GM12878 (cell line): ENCODE measurements around the gene UST. TPM values are rescaled to one million over a fixed set of nuclear protein-coding genes. Genes with fewer than 3 reads are reported as not detected.

ENCODE experiments used
- ATAC-seq: fragments of 200-7000 bp; cut with Tn5 transposase; 3 replicates; pipeline ENCODE4 v1.9.1; 2020; ENCODE audit warnings: mild to moderate bottlenecking, moderate library complexity
- BruUV-seq: library from RNA; stranded (reverse); fragments of 400-500 nt; replicated peaks from 2 replicates; lab custom pipeline; 2021; lab: Mats Ljungman, UMichigan
- CTCF ChIA-PET: fragments of 300-600 bp; sonication (Branson Sonifier 250); formaldehyde crosslinking; extraction: SDS; loops from one replicate; lab custom pipeline; 2021; ENCODE audit warnings: inconsistent platforms; lab: Yijun Ruan, JAX
- POLR2A ChIA-PET: fragments of 350-600 bp; formaldehyde crosslinking; extraction: SDS; loops from one replicate; lab custom pipeline; 2021; ENCODE audit warnings: inconsistent platforms; lab: Charles Lee
- RAD21 ChIA-PET: fragments of 300-600 bp; sonication (Branson Sonifier 250); formaldehyde crosslinking; loops from one replicate; lab custom pipeline; 2023; ENCODE audit warnings: antibody characterized with exemption; ENCODE audit not compliant: unreplicated experiment; lab: Charles Lee
- SMC1A ChIA-PET: fragments of 300-600 bp; sonication (Branson Sonifier 250); formaldehyde crosslinking; loops from one replicate; lab custom pipeline; 2023; ENCODE audit not compliant: unreplicated experiment, uncharacterized antibody; lab: Charles Lee
- DNase-seq: peaks from one replicate; pipeline ENCODE4 v3.0.0-alpha.2; 2011; ENCODE audit warnings: low read depth, low spot score
- FAIRE-seq: peaks from 3 replicates; lab custom pipeline; 2011; peaks lifted over from hg19 to GRCh38; lab: Jason Lieb, UNC
- H2AFZ ChIP-seq: 2 replicates; pipeline ENCODE4 v1.6.0; 2011; ENCODE audit warnings: low read depth, low read length, control low read depth; ENCODE audit not compliant: control insufficient read depth
- H3K27ac ChIP-seq: 2 replicates; pipeline ENCODE4 v1.5.1; 2011; ENCODE audit warnings: control low read depth; ENCODE audit not compliant: control insufficient read depth, insufficient read depth
- H3K27me3 ChIP-seq, 2 experiments: replicated peaks in 1 of 2; 2 replicates each; pipeline versions ENCODE4 v1.6.0 to v1.6.1; 2011; ENCODE audit warnings: low read length in 1 of 2; ENCODE audit not compliant: control insufficient read depth in 2 of 2, insufficient read depth in 2 of 2
- H3K36me3 ChIP-seq, 2 experiments: 2 replicates each; pipeline ENCODE4 v1.5.1; 2011; ENCODE audit warnings: low read length in 1 of 2; ENCODE audit not compliant: control insufficient read depth in 2 of 2, insufficient read depth in 2 of 2
- H3K4me1 ChIP-seq: 2 replicates; pipeline ENCODE4 v1.6.1; 2011; ENCODE audit warnings: mild to moderate bottlenecking, low read length, moderate library complexity, mixed read lengths; ENCODE audit not compliant: control insufficient read depth, insufficient read depth
- H3K4me2 ChIP-seq: 2 replicates; pipeline ENCODE4 v1.6.0; 2011; ENCODE audit warnings: control low read depth; ENCODE audit not compliant: control insufficient read depth, insufficient read depth
- H3K4me3 ChIP-seq: fragments of 200-600 bp; sonication (generic); 2 replicates; pipeline ENCODE4 v1.5.1; 2016
- H3K79me2 ChIP-seq: 2 replicates; pipeline ENCODE4 v1.6.0; 2011; ENCODE audit warnings: low read length; ENCODE audit not compliant: control insufficient read depth, insufficient read depth
- H3K9ac ChIP-seq: 2 replicates; pipeline ENCODE4 v1.8.0; 2011; ENCODE audit warnings: low read length, control low read depth, mixed read lengths; ENCODE audit not compliant: control insufficient read depth, insufficient read depth
- H3K9me3 ChIP-seq: replicated peaks from 3 replicates; pipeline ENCODE4 v1.5.1; 2011; ENCODE audit warnings: mild to moderate bottlenecking, low read length; ENCODE audit not compliant: control insufficient read depth, insufficient read depth
- H4K20me1 ChIP-seq: 2 replicates; pipeline ENCODE4 v1.6.0; 2011; ENCODE audit not compliant: control insufficient read depth, insufficient read depth
- ATF2 ChIP-seq: IDR thresholded peaks from 2 replicates; pipeline ENCODE4 v1.6.1; 2012; ENCODE audit warnings: low read length, inconsistent platforms
- BHLHE40 ChIP-seq, 2 experiments: fragments of 450-650 bp in 1 of 2; IDR thresholded peaks; 2 replicates each; pipeline ENCODE4 v1.6.1; 2011 to 2017; ENCODE audit warnings: low read depth in 2 of 2, borderline replicate concordance in 1 of 2, improper control_type of control experiment in 1 of 2, low read length in 1 of 2, mild to moderate bottlenecking in 1 of 2
- CREM ChIP-seq: IDR thresholded peaks from 2 replicates; pipeline ENCODE4 v1.6.1; 2014; ENCODE audit warnings: antibody characterized with exemption, low read depth
- CTCF ChIP-seq, 3 experiments: IDR thresholded peaks in 2 of 3; conservative IDR thresholded peaks in 1 of 3; 2 replicates each; pipeline ENCODE4 v1.5.1; 2011; ENCODE audit warnings: low read depth in 3 of 3, low read length in 3 of 3, mild to moderate bottlenecking in 3 of 3, control low read depth in 2 of 3, moderate library complexity in 2 of 3, inconsistent platforms in 1 of 3, mixed read lengths in 1 of 3; ENCODE audit not compliant: control insufficient read depth in 2 of 3, insufficient read depth in 1 of 3; ENCODE audit errors: extremely low read depth in 1 of 3
- ESRRA ChIP-seq: IDR thresholded peaks from 2 replicates; pipeline ENCODE4 v1.6.1; 2012; ENCODE audit warnings: mild to moderate bottlenecking, low read length, improper control_type of control experiment
- GATAD2B ChIP-seq: fragments of 450-650 bp; conservative IDR thresholded peaks from 2 replicates; pipeline ENCODE4 v1.6.1; 2017; ENCODE audit warnings: low read depth, mild to moderate bottlenecking, moderate library complexity
- IRF4 ChIP-seq: IDR thresholded peaks from 2 replicates; pipeline ENCODE4 v1.6.1; 2011; ENCODE audit warnings: low read depth, low read length
- KDM1A ChIP-seq: fragments of 200-600 bp; sonication (generic); IDR thresholded peaks from 2 replicates; pipeline ENCODE4 v1.6.1; 2016; ENCODE audit warnings: borderline replicate concordance
- MLLT1 ChIP-seq: fragments of 450-650 bp; IDR thresholded peaks from 2 replicates; pipeline ENCODE4 v1.6.1; 2016; ENCODE audit warnings: mild to moderate bottlenecking
- MTA2 ChIP-seq: fragments of 450-650 bp; IDR thresholded peaks from 2 replicates; pipeline ENCODE4 v1.6.1; 2016; ENCODE audit warnings: low read depth, mild to moderate bottlenecking, moderate library complexity
- NBN ChIP-seq: fragments of 450-650 bp; IDR thresholded peaks from 2 replicates; pipeline ENCODE4 v1.6.1; 2016
- RAD21 ChIP-seq: IDR thresholded peaks from 2 replicates; pipeline ENCODE4 v1.6.1; 2011; ENCODE audit warnings: mild to moderate bottlenecking, low read depth, low read length, moderate library complexity; ENCODE audit not compliant: insufficient read depth
- RBBP5 ChIP-seq: fragments of 200-600 bp; sonication (generic); conservative IDR thresholded peaks from 2 replicates; pipeline ENCODE4 v1.6.1; 2016
- SMC3 ChIP-seq: IDR thresholded peaks from 2 replicates; pipeline ENCODE4 v1.6.1; 2011; ENCODE audit warnings: low read length, improper control_type of control experiment, borderline replicate concordance
- TAF1 ChIP-seq: IDR thresholded peaks from 2 replicates; pipeline ENCODE4 v1.6.1; 2011; ENCODE audit warnings: mild to moderate bottlenecking, low read depth, low read length, borderline replicate concordance
- TARDBP ChIP-seq: IDR thresholded peaks from 2 replicates; pipeline ENCODE4 v1.6.1; 2016; ENCODE audit warnings: borderline replicate concordance
- ZNF24 ChIP-seq: fragments of 450-650 bp; IDR thresholded peaks from 2 replicates; pipeline ENCODE4 v1.6.1; 2017; ENCODE audit warnings: antibody characterized with exemption, mild to moderate bottlenecking
- ZZZ3 ChIP-seq: IDR thresholded peaks from 2 replicates; pipeline ENCODE4 v1.6.1; 2011; ENCODE audit warnings: low read depth; ENCODE audit not compliant: control insufficient read depth, insufficient read length
- WGBS: methylation state at CpG from one replicate; pipeline ENCODE4 v1.1.6; 2016; ENCODE audit warnings: low lambda C conversion rate; ENCODE audit not compliant: insufficient replicate concordance, insufficient coverage; ENCODE audit errors: missing lambda C conversion rate; 5-methylcytosine and 5-hydroxymethylcytosine counted together
- in situ Hi-C: fragments of 300-500 bp; cut with MboI; formaldehyde crosslinking; loops from 9 replicates; pipeline ENCODE4 v1.14.3; 2018; ENCODE audit warnings: mixed read lengths
- intact Hi-C: fragments of 100-400 bp; cut with micrococcal nuclease; formaldehyde crosslinking; loops from one replicate; pipeline ENCODE4 v1.14.2; 2022; ENCODE audit not compliant: unreplicated experiment
- polyA plus RNA-seq, 11 experiments: library from polyadenylated mRNA; depleted of rRNA in 4 of 11; unstranded in 6 of 11; stranded (reverse) in 5 of 11; fragments of >200 nt; fragmentation: Nextera tagmentation in 4 of 11; fragmentation: Illumina TruSeq in 1 of 11; extraction: Ambion mirVana in 4 of 11; extraction: Trizol in 1 of 11; gene quantifications; 1 replicate in 1 of 11; 2 replicates in 10 of 11; pipeline versions ENCODE4 v1.2.1 to v1.2.3, GENCODE V29; 2011 to 2016; ENCODE audit warnings: inconsistent platforms in 2 of 11, missing spikeins in 2 of 11, low read depth in 1 of 11
- total RNA-seq, 4 experiments: library from RNA; depleted of rRNA in 3 of 4; stranded (reverse); fragments of >200 nt in 3 of 4; fragmentation: Illumina TruSeq in 1 of 4; extraction: Trizol in 1 of 4; gene quantifications; 2 replicates each; pipeline versions ENCODE4 v1.2.1 to v1.2.3, GENCODE V29; 2013 to 2021

The UST gene
- total and polyA plus RNA-seq, 10 of the 15 experiments (the other 5 are each of a cell fraction or from before 2014, with no cell fraction given) = 0.74 to 43.3 (median 2.2) TPM

- WGBS = 2% methylated on average over 6 of the region's 6 CpGs
- no peak overlapping the region for H3K27ac ChIP-seq
- ChIA-PET SMC1A (interaction anchor here (0.6 to 26.9 kb wide), 42 partner anchors 10 to 490 kb away, joined by 3 to 1060 read pairs (median 4); no protein-coding TSS in a partner anchor), CTCF (interaction anchor here (0.5 to 12.5 kb wide), 49 partner anchors 17 to 508 kb away, joined by 3 to 228 read pairs (median 4); no protein-coding TSS in a partner anchor), POLR2A (interaction anchor here (0.6 to 9.8 kb wide), 7 partner anchors 19 to 444 kb away, joined by 4 to 262 read pairs (median 14); no protein-coding TSS in a partner anchor), RAD21 (interaction anchor here (0.5 to 14.4 kb wide), 36 partner anchors 16 to 488 kb away, joined by 3 to 521 read pairs (median 4); no protein-coding TSS in a partner anchor)
- H3K9ac ChIP-seq = no peak overlapping the region
- intact Hi-C loops (loop anchor here (1.0 kb wide), 3 partner anchors 53 to 488 kb away; no protein-coding TSS in a partner anchor), in situ Hi-C loops (no loop called here)
- H3K79me2 ChIP-seq = peaks cover 31% of the 10 kb centered on the region
- H3K4me2 ChIP-seq = no peak overlapping the region
- H3K9me3 ChIP-seq = peaks cover 5% of the 10 kb centered on the region; the same call in 2 of the 3 replicates
- peak; percentile 72 for DNase-seq
- peaks cover 8% of the 10 kb centered on the region for H3K4me1 ChIP-seq
- no TSS peak for BruUV-seq
- peaks cover 0 to 5% of the 10 kb centered on the region in 2 experiments; a peak in 3 of 4 replicates for H3K36me3 ChIP-seq
- no peak for ATAC-seq
- no peak overlapping the region for H2AFZ ChIP-seq
- FAIRE-seq = peak; percentile 92
- no peaks in the 10 kb centered on the region for H4K20me1 ChIP-seq
- no peaks in the 10 kb centered on the region for H3K27me3 ChIP-seq
- H3K4me3 ChIP-seq = no peak overlapping the region
- TF ChIP-seq TAF1 = no peak
- TF ChIP-seq KDM1A = no peak
- TF ChIP-seq MTA2 = 0 out of 2 replicates have a peak, but pooled peaks have one; percentile 8
- peak; percentile 91 for TF ChIP-seq SMC3
- TF ChIP-seq ESRRA = no peak
- TF ChIP-seq BHLHE40 (IDR thresholded peaks at IDR 0.05; ENCODE audit: borderline replicate concordance in 1 of 2, low read depth in 2 of 2, low read length in 1 of 2) = no peak
- TF ChIP-seq CTCF (IDR thresholded peaks at IDR 0.05 in 2 of 3, conservative IDR thresholded peaks at IDR 0.05 in 1 of 3; ENCODE audit: control insufficient read depth in 2 of 3, extremely low read depth in 1 of 3, insufficient read depth in 1 of 3, low read depth in 3 of 3, low read length in 3 of 3) = peak; percentile 40 to 79 (median 53); a peak in 5 of 6 replicates
- TF ChIP-seq TARDBP = no peak
- TF ChIP-seq RBBP5 = no peak
- TF ChIP-seq IRF4 = no peak
- no peak for TF ChIP-seq GATAD2B
- peak; percentile 45; the same call in 1 of the 2 replicates for TF ChIP-seq ZNF24
- peak; percentile 38; the same call in 1 of the 2 replicates for TF ChIP-seq MLLT1
- no peak for TF ChIP-seq CREM
- no peak for TF ChIP-seq ZZZ3
- 0 out of 2 replicates have a peak, but pooled peaks have one; percentile 44 for TF ChIP-seq ATF2
- TF ChIP-seq RAD21 = peak; percentile 91
- TF ChIP-seq NBN = 0 out of 2 replicates have a peak, but pooled peaks have one; percentile 36
These were observed 282.1 kb downstream of the UST start for GRCh38 chr6:149028767-149029405.
